MM.1S (cell line): ENCODE results near the gene PHLDB3.

Experiments
- EZH2 ChIP-seq: fragments of 300-600 bp; sonication (generic); optimal IDR thresholded peaks from 2 replicates; pipeline ENCODE3; 2017; ENCODE audit warnings: low read depth, mild to moderate bottlenecking, antibody characterized with exemption, low read length, mixed read lengths
- TF ChIP-seq, protein P1 (sequence below): fragments of 300-600 bp; sonication (generic); IDR thresholded peaks from 2 replicates; pipeline ENCODE4 v1.5.1; 2016; ENCODE audit warnings: antibody characterized with exemption, low read length, mixed read lengths

DNA sequence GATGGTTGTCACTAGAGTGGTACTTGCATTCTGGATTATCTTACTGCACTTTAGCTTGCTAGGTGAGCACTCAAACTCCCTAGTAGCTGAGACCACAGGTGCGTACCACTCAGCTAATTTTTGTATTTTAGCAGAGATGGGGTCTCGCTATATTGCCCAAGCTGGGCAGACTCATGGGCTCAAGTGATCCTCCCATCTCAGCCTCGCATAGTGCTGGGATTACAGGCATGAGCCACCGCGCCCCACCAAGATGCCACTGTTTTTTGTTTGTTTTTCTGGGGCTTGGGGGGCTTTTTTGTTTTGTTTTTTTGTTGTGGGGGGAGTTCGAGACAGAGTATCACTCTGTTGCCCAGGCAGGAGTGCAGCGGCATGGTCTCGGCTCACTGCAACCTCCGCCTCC lies 56.9 kb downstream of the PHLDB3 start:
- TF ChIP-seq, protein P1, sequence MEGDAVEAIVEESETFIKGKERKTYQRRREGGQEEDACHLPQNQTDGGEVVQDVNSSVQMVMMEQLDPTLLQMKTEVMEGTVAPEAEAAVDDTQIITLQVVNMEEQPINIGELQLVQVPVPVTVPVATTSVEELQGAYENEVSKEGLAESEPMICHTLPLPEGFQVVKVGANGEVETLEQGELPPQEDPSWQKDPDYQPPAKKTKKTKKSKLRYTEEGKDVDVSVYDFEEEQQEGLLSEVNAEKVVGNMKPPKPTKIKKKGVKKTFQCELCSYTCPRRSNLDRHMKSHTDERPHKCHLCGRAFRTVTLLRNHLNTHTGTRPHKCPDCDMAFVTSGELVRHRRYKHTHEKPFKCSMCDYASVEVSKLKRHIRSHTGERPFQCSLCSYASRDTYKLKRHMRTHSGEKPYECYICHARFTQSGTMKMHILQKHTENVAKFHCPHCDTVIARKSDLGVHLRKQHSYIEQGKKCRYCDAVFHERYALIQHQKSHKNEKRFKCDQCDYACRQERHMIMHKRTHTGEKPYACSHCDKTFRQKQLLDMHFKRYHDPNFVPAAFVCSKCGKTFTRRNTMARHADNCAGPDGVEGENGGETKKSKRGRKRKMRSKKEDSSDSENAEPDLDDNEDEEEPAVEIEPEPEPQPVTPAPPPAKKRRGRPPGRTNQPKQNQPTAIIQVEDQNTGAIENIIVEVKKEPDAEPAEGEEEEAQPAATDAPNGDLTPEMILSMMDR = no peak
- TF ChIP-seq EZH2 = no peak
